ENCODE measurements around the gene AGXT.

AGXT gene

GRCh38 chr2:240909216-240909974 is 40.8 kb downstream of the AGXT start:
- no peak overlapping the region for H3K27ac ChIP-seq (replicated peaks)
- peaks cover 11% of the 10 kb centered on the region for H3K27me3 ChIP-seq (ENCODE audit: insufficient read depth, poor library complexity, severe bottlenecking)
- TF ChIP-seq CTCF (IDR thresholded peaks at IDR 0.05; ENCODE audit: insufficient read depth, low read length) (no peak), SPI1 (IDR thresholded peaks at IDR 0.05; ENCODE audit: borderline replicate concordance, low read depth) (no peak), GABPA (IDR thresholded peaks at IDR 0.05; ENCODE audit: low read depth) (no peak), POLR2AphosphoS5 (IDR thresholded peaks at IDR 0.05; ENCODE audit: low read depth) (no peak)
- TF ChIP-seq, protein P1, sequence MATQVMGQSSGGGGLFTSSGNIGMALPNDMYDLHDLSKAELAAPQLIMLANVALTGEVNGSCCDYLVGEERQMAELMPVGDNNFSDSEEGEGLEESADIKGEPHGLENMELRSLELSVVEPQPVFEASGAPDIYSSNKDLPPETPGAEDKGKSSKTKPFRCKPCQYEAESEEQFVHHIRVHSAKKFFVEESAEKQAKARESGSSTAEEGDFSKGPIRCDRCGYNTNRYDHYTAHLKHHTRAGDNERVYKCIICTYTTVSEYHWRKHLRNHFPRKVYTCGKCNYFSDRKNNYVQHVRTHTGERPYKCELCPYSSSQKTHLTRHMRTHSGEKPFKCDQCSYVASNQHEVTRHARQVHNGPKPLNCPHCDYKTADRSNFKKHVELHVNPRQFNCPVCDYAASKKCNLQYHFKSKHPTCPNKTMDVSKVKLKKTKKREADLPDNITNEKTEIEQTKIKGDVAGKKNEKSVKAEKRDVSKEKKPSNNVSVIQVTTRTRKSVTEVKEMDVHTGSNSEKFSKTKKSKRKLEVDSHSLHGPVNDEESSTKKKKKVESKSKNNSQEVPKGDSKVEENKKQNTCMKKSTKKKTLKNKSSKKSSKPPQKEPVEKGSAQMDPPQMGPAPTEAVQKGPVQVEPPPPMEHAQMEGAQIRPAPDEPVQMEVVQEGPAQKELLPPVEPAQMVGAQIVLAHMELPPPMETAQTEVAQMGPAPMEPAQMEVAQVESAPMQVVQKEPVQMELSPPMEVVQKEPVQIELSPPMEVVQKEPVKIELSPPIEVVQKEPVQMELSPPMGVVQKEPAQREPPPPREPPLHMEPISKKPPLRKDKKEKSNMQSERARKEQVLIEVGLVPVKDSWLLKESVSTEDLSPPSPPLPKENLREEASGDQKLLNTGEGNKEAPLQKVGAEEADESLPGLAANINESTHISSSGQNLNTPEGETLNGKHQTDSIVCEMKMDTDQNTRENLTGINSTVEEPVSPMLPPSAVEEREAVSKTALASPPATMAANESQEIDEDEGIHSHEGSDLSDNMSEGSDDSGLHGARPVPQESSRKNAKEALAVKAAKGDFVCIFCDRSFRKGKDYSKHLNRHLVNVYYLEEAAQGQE (IDR thresholded peaks at IDR 0.05; ENCODE audit: insufficient replicate concordance, low read depth), result no peak
- no peak for DNase-seq (ENCODE audit: low read depth in 1 of 2, low spot score in 1 of 2)
- H3K4me3 ChIP-seq (replicated peaks; ENCODE audit: insufficient read depth, low read length), result no peak overlapping the region

GRCh38 chr2:240911641-240912265 is 43.1 kb downstream of the AGXT start:
- no peak overlapping the region for H3K4me3 ChIP-seq (replicated peaks; ENCODE audit: insufficient read depth, low read length)
- H3K27me3 ChIP-seq (ENCODE audit: insufficient read depth, poor library complexity, severe bottlenecking), result peaks cover 17% of the 10 kb centered on the region
- no peak overlapping the region for H3K27ac ChIP-seq (replicated peaks)

More at GRCh38 chr2:240911641-240912265, 43.1 kb downstream of the AGXT start:
- no peak for DNase-seq (ENCODE audit: low read depth in 1 of 2, low spot score in 1 of 2)
- TF ChIP-seq CTCF (IDR thresholded peaks at IDR 0.05; ENCODE audit: insufficient read depth, low read length) (no peak), GABPA (IDR thresholded peaks at IDR 0.05; ENCODE audit: low read depth) (no peak), SPI1 (IDR thresholded peaks at IDR 0.05; ENCODE audit: borderline replicate concordance, low read depth) (no peak), POLR2AphosphoS5 (IDR thresholded peaks at IDR 0.05; ENCODE audit: low read depth) (no peak)
- TF ChIP-seq, protein P1 (IDR thresholded peaks at IDR 0.05; ENCODE audit: insufficient replicate concordance, low read depth), result no peak
